HCT116 (cell line): ENCODE results near the gene FBXO34. TPM values are rescaled to one million over a fixed set of nuclear protein-coding genes. Genes with fewer than 3 reads are reported as not detected.

Experiments used
- ATAC-seq: fragments of 200-7000 bp; cut with Tn5 transposase; 2 replicates; pipeline ENCODE4 v1.9.1; 2020; ENCODE audit warnings: mild to moderate bottlenecking, moderate library complexity
- BruUV-seq: library from RNA; stranded (reverse); fragments of 400-500 nt; replicated peaks from 2 replicates; lab custom pipeline; 2021; lab: Mats Ljungman, UMichigan
- CTCF ChIA-PET: fragments of 300-600 bp; sonication (Branson Sonifier 250); formaldehyde crosslinking; loops from one replicate; lab custom pipeline; 2021; ENCODE audit warnings: antibody characterized with exemption; lab: Charles Lee
- POLR2A ChIA-PET: fragments of 300-600, 350-600 bp; sonication (Branson Sonifier 250); formaldehyde crosslinking; loops from one replicate; lab custom pipeline; 2021; ENCODE audit warnings: antibody characterized with exemption; lab: Charles Lee
- RAD21 ChIA-PET, 2 experiments: fragments of 300-600 bp; sonication (Branson Sonifier 250); formaldehyde crosslinking; loops; one replicate each; lab custom pipeline; 2023; ENCODE audit warnings: low total read pairs in 2 of 2; ENCODE audit not compliant: uncharacterized antibody in 2 of 2, unreplicated experiment in 2 of 2, low non-redundant PET in 1 of 2; lab: Charles Lee
- DNase-seq: peaks from one replicate; pipeline ENCODE4 v3.0.0-alpha.2; 2010; ENCODE audit warnings: low read depth, low spot score
- H2AFZ ChIP-seq: fragments of 200-600 bp; shearing (Covaris generic), sonication (generic); 2 replicates; pipeline ENCODE4 v1.6.1; 2017; ENCODE audit warnings: low read depth, mixed run types, mixed read lengths, antibody characterized with exemption, low read length; ENCODE audit not compliant: poor library complexity, severe bottlenecking
- H3K27ac ChIP-seq: 2 replicates; pipeline ENCODE4 v1.5.1; 2012; ENCODE audit warnings: low read depth, low read length
- H3K27me3 ChIP-seq: fragments of 200-600 bp; sonication (generic); 2 replicates; pipeline ENCODE4 v1.6.1; 2016; ENCODE audit warnings: mixed run types, low read length, mixed read lengths; ENCODE audit not compliant: insufficient read depth
- H3K36me3 ChIP-seq, 2 experiments: fragments of 200-500 bp in 1 of 2; fragments of 200-600 bp in 1 of 2; sonication (Bioruptor generic) in 1 of 2; sonication (generic) in 1 of 2; 2 replicates each; pipeline versions ENCODE4 v1.5.1 to v1.6.1; 2014 to 2016; ENCODE audit warnings: low read length in 2 of 2, inconsistent platforms in 1 of 2, mixed read lengths in 1 of 2, mixed run types in 1 of 2; ENCODE audit not compliant: insufficient read depth in 2 of 2, control insufficient read depth in 1 of 2
- H3K4me1 ChIP-seq, 2 experiments: fragments of 200-600 bp in 1 of 2; sonication (generic) in 1 of 2; 2 replicates each; pipeline versions ENCODE4 v1.5.1 to v1.6.1; 2012 to 2017; ENCODE audit warnings: low read length in 2 of 2, inconsistent platforms in 1 of 2, mild to moderate bottlenecking in 1 of 2, mixed read lengths in 1 of 2, mixed run types in 1 of 2, moderate library complexity in 1 of 2; ENCODE audit not compliant: insufficient read depth in 2 of 2, control insufficient read depth in 1 of 2
- H3K4me2 ChIP-seq: fragments of 200-600 bp; sonication (generic); 2 replicates; pipeline ENCODE4 v1.6.1; 2017; ENCODE audit warnings: mixed run types, low read length, mixed read lengths
- H3K4me3 ChIP-seq, 2 experiments: fragments of 200-600 bp in 1 of 2; sonication (generic) in 1 of 2; replicated peaks in 1 of 2; 2 replicates each; pipeline ENCODE4 v1.5.1; 2011 to 2016; ENCODE audit warnings: low read length in 2 of 2, control low read depth in 1 of 2, low read depth in 1 of 2, mild to moderate bottlenecking in 1 of 2, mixed read lengths in 1 of 2, mixed run types in 1 of 2
- H3K79me2 ChIP-seq: fragments of 200-600 bp; sonication (generic); 2 replicates; pipeline ENCODE4 v1.6.1; 2017; ENCODE audit warnings: mild to moderate bottlenecking, mixed run types, low read length, moderate library complexity, mixed read lengths; ENCODE audit not compliant: insufficient read depth
- H3K9ac ChIP-seq: fragments of 200-600 bp; sonication (generic); 2 replicates; pipeline ENCODE4 v1.6.1; 2016; ENCODE audit warnings: low read length, mixed read lengths
- H3K9me2 ChIP-seq: fragments of 200-600 bp; sonication (generic), shearing (Covaris generic); 2 replicates; pipeline ENCODE4 v1.6.1; 2017; ENCODE audit warnings: mixed run types, mild to moderate bottlenecking, moderate library complexity; ENCODE audit not compliant: insufficient read depth
- H3K9me3 ChIP-seq, 2 experiments: fragments of 200-500 bp in 1 of 2; fragments of 200-600 bp in 1 of 2; sonication (Bioruptor generic) in 1 of 2; sonication (generic) in 1 of 2; 2 replicates each; pipeline ENCODE4 v1.6.1; 2014 to 2017; ENCODE audit warnings: low read length in 2 of 2, mixed read lengths in 2 of 2, inconsistent platforms in 1 of 2, low read depth in 1 of 2, mild to moderate bottlenecking in 1 of 2, mixed run types in 1 of 2, moderate library complexity in 1 of 2; ENCODE audit not compliant: control insufficient read depth in 1 of 2, insufficient read depth in 1 of 2
- H4K20me1 ChIP-seq: fragments of 200-600 bp; sonication (generic), shearing (Covaris generic); 2 replicates; pipeline ENCODE4 v1.6.1; 2017; ENCODE audit warnings: mixed run types, mild to moderate bottlenecking, moderate library complexity; ENCODE audit not compliant: insufficient read depth
- ATF3 ChIP-seq: IDR thresholded peaks from 2 replicates; pipeline ENCODE4 v1.6.1; 2012
- CEBPB ChIP-seq: IDR thresholded peaks from 2 replicates; pipeline ENCODE4 v1.6.1; 2012; ENCODE audit warnings: low read depth
- EGR1 ChIP-seq: IDR thresholded peaks from 2 replicates; pipeline ENCODE4 v1.6.1; 2012; ENCODE audit warnings: low read depth
- EZH2 ChIP-seq: fragments of 200-600 bp; sonication (generic); IDR thresholded peaks from 2 replicates; pipeline ENCODE4 v1.6.1; 2017; ENCODE audit warnings: antibody characterized with exemption, mixed run types
- EZH2phosphoT487 ChIP-seq: fragments of 200-600 bp; IDR thresholded peaks from 2 replicates; pipeline ENCODE4 v1.6.1; 2018; ENCODE audit warnings: antibody characterized with exemption, borderline replicate concordance
- JUND ChIP-seq: IDR thresholded peaks from 2 replicates; pipeline ENCODE4 v1.6.1; 2012
- POLR2A ChIP-seq: IDR thresholded peaks from 2 replicates; pipeline ENCODE4 v1.7.0; 2011; ENCODE audit warnings: borderline replicate concordance; ENCODE audit not compliant: insufficient read depth, insufficient read length; ENCODE audit errors: extremely low read depth
- POLR2AphosphoS5 ChIP-seq: IDR thresholded peaks from 2 replicates; pipeline ENCODE4 v1.6.1; 2011; ENCODE audit warnings: mild to moderate bottlenecking, low read depth, low read length, moderate library complexity
- RAD21 ChIP-seq: IDR thresholded peaks from 2 replicates; pipeline ENCODE4 v1.6.1; 2012; ENCODE audit warnings: low read depth, mild to moderate bottlenecking
- SRF ChIP-seq: IDR thresholded peaks from 2 replicates; pipeline ENCODE4 v1.6.1; 2012; ENCODE audit warnings: low read depth
- YY1 ChIP-seq: IDR thresholded peaks from 2 replicates; pipeline ENCODE4 v1.6.1; 2011; ENCODE audit warnings: low read length, low read depth, moderate library complexity, mild to moderate bottlenecking; ENCODE audit not compliant: insufficient replicate concordance; ENCODE audit errors: extremely low read depth
- ZBTB33 ChIP-seq: IDR thresholded peaks from 2 replicates; pipeline ENCODE4 v1.6.1; 2011; ENCODE audit warnings: mild to moderate bottlenecking, low read length, moderate library complexity; ENCODE audit not compliant: insufficient replicate concordance; ENCODE audit errors: extremely low read depth
- intact Hi-C: fragments of 100-400 bp; cut with micrococcal nuclease; formaldehyde crosslinking; loops from 2 replicates; pipeline ENCODE4 v1.10.0; 2022
- total RNA-seq: library from RNA; stranded (reverse); gene quantifications from one replicate; pipeline ENCODE4 v1.2.1, GENCODE V29; 2021; ENCODE audit not compliant: unreplicated experiment

FBXO34 gene
- total RNA-seq, 1 experiment from 2014 or later: 26.9 TPM

GRCh38 chr14:55323910-55324309 is 52.7 kb downstream of the FBXO34 start:
- H3K27me3 ChIP-seq: no peaks in the 10 kb centered on the region
- ChIA-PET POLR2A (no interaction called here), CTCF (no interaction called here), RAD21 (no interaction called here)
- H3K9me3 ChIP-seq: no peaks in the 10 kb centered on the region
- ATAC-seq (no peak), DNase-seq (no peak)
- no TSS peak for BruUV-seq
- peaks cover 51% of the 10 kb centered on the region for H3K79me2 ChIP-seq
- no peaks in the 10 kb centered on the region for H4K20me1 ChIP-seq
- no peak overlapping the region for H3K9ac ChIP-seq
- H3K36me3 ChIP-seq: no peaks in the 10 kb centered on the region
- TF ChIP-seq EZH2: no peak
- no peak for TF ChIP-seq SRF
- TF ChIP-seq JUND: no peak
- TF ChIP-seq ZBTB33: no peak
- TF ChIP-seq CEBPB: no peak
- no peak for TF ChIP-seq RAD21
- TF ChIP-seq EGR1: no peak
- TF ChIP-seq POLR2A: no peak
- no peak for TF ChIP-seq ATF3
- TF ChIP-seq YY1: no peak
- no peak for TF ChIP-seq EZH2phosphoT487
- TF ChIP-seq POLR2AphosphoS5: no peak
- no peaks in the 10 kb centered on the region for H3K9me2 ChIP-seq
- no peak overlapping the region for H3K4me2 ChIP-seq
- H2AFZ ChIP-seq: no peak overlapping the region
- H3K27ac ChIP-seq: no peak overlapping the region
- H3K4me1 ChIP-seq: no peaks in the 10 kb centered on the region
- intact Hi-C loops: no loop called here
- no peak overlapping the region for H3K4me3 ChIP-seq
